A673 (cell line): ENCODE measurements around the gene SACM1L.

Experiments used
- CTCF ChIP-seq: fragments of 300-800, 200-600 bp; sonication (generic); conservative IDR thresholded peaks from 2 replicates; pipeline ENCODE4 v1.5.1; 2017; ENCODE audit warnings: low read depth, mild to moderate bottlenecking, antibody characterized with exemption, low read length, moderate library complexity, mixed read lengths
- EZH2 ChIP-seq: fragments of 200-600 bp; sonication (generic); IDR thresholded peaks from 2 replicates; pipeline ENCODE4 v1.6.1; 2017; ENCODE audit warnings: borderline replicate concordance, low read depth, mild to moderate bottlenecking, mixed read lengths, antibody characterized with exemption, low read length; ENCODE audit not compliant: poor library complexity, severe bottlenecking

- TF ChIP-seq CTCF: no peak
- no peak for TF ChIP-seq EZH2
Observed at GRCh38 chr3:45647148-45647619, 42.0 kb upstream of the SACM1L start.
